ENCODE data around the gene CBX8.
A peak's percentile ranks its signal among the peaks of the same experiment; 100 is the strongest.

The CBX8 gene

DNA sequence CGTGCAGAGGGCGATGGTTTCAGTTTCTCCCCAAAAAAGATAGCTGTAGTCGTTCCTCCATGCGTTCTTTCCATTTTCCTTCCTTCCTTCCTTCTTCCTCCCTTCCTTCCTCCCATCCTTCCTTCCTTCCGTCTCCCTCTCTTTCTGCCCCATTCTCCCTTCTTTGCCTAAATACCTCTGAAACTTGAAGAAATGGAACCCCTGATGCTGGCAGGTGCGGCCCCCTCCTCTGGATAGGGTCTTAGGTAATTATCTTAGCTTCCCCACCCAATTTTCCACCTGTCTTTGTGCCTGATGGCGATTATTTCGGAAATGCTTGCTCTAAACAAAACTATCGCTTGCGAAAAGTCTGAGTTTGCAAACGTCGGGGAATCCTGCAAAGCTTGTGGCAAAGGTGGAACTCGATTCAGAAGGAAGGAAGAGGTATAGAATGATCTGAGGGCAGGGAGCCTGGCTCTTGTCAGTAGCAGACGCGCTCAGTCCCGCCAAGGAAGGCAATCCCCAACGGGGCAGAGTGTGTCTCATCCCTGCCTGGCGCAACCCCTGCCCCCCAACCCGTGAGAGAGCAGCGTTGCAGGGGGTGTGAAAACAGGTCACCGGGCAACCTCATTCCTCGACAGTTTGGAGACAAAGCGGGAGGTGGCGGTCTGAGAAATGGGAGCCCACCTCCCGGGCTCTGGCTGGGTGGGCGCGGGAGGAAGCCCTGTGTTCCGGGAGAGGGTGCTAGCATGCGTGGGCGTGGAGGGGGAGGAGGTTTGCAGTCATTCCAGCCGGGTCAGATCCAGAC is 2.9 kb upstream of the CBX8 start:
- TF ChIP-seq, protein P1, sequence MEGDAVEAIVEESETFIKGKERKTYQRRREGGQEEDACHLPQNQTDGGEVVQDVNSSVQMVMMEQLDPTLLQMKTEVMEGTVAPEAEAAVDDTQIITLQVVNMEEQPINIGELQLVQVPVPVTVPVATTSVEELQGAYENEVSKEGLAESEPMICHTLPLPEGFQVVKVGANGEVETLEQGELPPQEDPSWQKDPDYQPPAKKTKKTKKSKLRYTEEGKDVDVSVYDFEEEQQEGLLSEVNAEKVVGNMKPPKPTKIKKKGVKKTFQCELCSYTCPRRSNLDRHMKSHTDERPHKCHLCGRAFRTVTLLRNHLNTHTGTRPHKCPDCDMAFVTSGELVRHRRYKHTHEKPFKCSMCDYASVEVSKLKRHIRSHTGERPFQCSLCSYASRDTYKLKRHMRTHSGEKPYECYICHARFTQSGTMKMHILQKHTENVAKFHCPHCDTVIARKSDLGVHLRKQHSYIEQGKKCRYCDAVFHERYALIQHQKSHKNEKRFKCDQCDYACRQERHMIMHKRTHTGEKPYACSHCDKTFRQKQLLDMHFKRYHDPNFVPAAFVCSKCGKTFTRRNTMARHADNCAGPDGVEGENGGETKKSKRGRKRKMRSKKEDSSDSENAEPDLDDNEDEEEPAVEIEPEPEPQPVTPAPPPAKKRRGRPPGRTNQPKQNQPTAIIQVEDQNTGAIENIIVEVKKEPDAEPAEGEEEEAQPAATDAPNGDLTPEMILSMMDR (IDR thresholded peaks at IDR 0.05; ENCODE audit: low read depth, low read length, missing control alignments): no peak
- H3K4me3 ChIP-seq (replicated peaks; ENCODE audit: low read depth, low read length): no peak overlapping the region
- no peak for DNase-seq (ENCODE audit: extremely low read depth, low read depth)

DNA sequence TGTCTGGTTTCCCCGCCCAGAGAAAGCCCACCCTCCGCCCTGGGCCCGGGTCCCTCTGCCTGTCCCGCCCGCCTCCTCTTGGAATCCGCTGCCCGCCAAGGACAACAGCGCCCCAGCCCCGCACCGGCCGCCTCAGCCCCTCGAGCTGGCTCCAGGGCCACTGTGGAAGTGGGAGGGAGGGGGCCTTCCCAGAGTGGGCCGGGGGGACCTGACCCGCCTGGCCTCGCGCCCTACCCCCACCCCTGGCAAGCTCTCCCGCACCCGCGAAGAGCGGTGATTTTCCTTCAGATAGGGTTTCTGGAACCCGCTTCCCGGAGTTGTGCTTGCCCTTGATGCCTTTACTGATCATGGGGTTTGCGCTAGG is 2.3 kb upstream of the CBX8 start:
- TF ChIP-seq, protein P1 (IDR thresholded peaks at IDR 0.05; ENCODE audit: low read depth, low read length, missing control alignments): no peak
- no peak for DNase-seq (ENCODE audit: extremely low read depth, low read depth)
- H3K4me3 ChIP-seq (replicated peaks; ENCODE audit: low read depth, low read length): no peak overlapping the region

DNA sequence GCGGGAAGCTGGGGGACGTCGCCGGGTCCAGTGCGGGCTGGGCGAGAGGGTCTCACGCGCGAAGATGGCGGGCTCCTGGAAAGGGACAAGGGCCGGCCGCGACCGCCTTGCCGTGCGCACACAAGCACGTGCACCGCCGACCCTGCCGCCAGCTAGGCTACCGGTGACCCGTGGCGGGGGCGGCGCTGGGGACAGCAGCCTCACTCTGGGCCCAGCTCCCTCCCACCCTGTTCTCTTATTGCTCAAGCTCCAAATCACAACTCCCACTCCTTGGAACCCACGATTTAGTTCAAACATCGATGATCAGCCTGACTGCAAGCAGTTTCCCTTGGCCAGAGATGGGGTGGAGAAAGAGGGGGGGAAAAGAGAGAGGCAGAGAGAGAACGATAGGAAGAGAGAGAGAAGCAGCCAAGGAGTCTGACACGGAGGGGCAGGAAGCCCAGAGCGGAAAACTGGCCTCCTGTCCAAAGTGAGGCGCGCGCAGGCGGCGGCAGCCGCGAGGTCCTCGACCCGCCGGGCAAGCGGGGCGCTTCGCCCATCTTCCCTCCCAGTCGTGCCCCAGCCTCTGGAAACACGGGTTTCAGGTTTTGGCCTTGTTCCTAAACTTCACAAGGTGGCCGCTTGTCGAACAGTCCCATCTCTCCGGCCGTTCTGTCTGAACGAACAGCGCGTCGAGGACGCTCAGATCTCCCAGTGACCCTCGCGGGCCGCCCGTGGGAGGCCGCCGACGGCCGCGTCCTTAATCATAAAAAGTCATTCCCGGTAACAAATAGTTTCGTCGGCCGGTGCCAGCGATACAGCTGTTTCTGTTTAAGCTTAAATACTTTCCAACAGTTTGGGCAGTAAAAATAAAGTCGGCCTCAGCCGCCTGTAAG is 1.7 kb upstream of the CBX8 start:
- TF ChIP-seq, protein P1 (IDR thresholded peaks at IDR 0.05; ENCODE audit: low read depth, low read length, missing control alignments): no peak
- H3K4me3 ChIP-seq (replicated peaks; ENCODE audit: low read depth, low read length): peak overlapping the region; percentile 22
- DNase-seq (ENCODE audit: extremely low read depth, low read depth): no peak

DNA sequence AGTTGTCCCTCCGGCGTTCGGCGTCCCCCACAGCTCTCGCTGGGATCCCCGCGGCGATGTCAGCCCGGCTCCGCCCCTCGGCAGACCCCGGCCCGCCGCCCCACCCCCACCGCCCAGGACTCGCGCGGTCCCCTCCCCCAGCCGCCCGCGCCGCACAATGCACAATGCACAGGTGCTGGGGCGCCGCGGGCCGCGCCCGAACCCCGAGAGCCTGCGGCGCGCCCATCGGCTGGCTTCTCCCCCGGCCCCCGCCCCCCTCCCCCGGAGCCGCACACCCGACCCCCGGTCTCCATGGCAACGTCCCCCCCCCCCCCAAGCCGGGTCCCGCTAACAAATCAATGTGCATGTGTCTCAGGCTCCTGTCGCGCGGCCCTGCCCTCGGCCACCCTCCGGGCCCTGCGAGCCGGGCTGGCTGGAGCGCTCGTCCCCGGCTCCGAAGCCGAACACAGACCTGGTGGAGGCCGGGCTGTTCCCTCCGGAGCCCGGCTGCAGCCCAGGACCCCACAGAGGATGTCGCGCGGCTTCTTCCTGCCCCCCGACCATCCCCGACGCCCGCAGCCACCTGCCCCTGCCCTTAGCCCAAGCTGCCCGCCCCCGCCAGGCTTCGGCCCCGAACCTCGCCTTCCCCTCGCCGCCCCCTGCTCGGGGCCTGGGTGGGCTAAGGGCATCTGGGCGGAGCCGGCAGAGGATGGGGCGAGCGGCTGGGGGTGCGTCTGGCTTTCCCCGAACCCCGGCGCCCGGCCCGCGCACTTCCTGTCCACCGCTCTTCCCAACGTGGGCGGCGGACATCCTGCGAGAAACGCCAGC is 818 bp upstream of the CBX8 start:
- H3K4me3 ChIP-seq (replicated peaks; ENCODE audit: low read depth, low read length): peak overlapping the region; percentile 74
- no peak for DNase-seq (ENCODE audit: extremely low read depth, low read depth)
- TF ChIP-seq, protein P1 (IDR thresholded peaks at IDR 0.05; ENCODE audit: low read depth, low read length, missing control alignments): no peak

DNA sequence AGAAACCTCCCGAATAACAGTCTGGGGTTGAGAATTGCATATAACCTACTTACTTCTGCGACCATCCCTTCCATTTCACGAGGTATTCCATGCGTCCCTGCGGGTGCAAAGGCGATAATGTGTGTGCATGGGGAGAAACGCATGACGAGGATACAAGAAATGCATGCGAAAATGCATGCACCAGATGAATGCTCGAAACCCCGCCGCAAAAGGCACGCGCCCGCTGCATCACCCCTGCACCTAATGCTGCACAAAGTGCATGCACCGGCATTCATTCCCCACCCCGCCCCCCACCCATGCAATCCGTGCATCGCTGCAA is 474 bp downstream of the CBX8 start:
- no peak for DNase-seq (ENCODE audit: extremely low read depth, low read depth)
- TF ChIP-seq, protein P1 (IDR thresholded peaks at IDR 0.05; ENCODE audit: low read depth, low read length, missing control alignments): no peak
- H3K4me3 ChIP-seq (replicated peaks; ENCODE audit: low read depth, low read length): peak overlapping the region; percentile 74

DNA sequence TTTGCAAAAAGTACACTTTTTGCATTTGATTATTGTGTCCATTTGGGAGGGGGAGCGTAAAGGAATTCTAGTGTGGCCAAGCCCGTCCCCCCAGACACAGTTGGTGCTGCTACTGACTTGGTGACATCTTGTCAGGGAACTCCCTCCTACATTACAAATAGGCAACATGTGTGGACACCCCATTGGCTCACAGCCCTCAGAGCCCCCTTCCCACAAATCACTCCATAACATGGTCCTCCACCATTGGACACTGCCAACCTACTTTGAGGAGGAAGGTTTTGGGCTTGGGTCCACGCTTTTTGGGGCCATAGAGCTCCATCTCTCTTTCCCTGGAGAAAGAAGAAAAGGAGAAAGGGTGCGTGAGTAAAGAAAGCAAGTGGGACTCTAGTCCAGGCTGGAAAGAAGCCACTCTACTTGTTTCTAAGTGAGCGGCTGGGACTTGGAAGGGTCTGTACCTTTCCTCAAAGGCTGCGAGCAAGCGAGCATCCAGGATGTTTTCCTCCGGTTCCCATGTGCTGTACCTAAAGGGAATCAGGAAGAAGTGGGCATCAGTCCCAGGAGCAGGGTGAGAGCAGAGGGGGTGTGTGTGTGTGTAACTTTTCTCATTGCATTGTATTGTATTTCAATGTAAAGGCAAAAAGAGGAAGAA is 958 bp downstream of the CBX8 start:
- DNase-seq (ENCODE audit: extremely low read depth, low read depth): no peak
- H3K4me3 ChIP-seq (replicated peaks; ENCODE audit: low read depth, low read length): peak overlapping the region; percentile 74
- TF ChIP-seq, protein P1 (IDR thresholded peaks at IDR 0.05; ENCODE audit: low read depth, low read length, missing control alignments): no peak

Measured in HFF-Myc (cell line).